VCaP (cell line): ENCODE data around the gene ZNF277.

Experiments used
- H3K27ac ChIP-seq: fragments of 450-650 bp; 2 replicates; pipeline ENCODE4 v1.5.1; 2017
- TF ChIP-seq, protein P1 (sequence below): fragments of 450-650 bp; conservative IDR thresholded peaks from 2 replicates; pipeline ENCODE4 v1.5.1; 2017; ENCODE audit warnings: mild to moderate bottlenecking, moderate library complexity

ZNF277 gene

DNA sequence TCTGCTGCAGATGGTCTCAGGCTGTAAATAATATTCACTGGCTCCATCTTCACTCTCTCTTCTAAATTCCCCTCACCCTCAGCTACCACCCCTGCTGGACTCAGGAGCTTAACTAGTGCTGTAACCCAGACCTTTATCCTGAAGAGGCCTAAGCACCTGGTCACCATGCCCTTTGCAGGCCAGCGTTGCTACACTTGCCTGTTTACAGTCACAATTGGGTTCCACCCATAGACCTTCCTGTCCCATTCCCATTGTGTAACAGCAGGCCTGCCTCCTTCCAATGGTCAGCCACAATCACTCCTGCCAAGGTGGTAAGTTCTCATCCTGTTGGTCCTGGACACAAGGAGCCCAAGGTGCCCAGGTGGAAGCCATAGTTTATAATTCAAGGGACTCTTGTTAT, 157.9 kb downstream of the ZNF277 start:
- TF ChIP-seq, protein P1, sequence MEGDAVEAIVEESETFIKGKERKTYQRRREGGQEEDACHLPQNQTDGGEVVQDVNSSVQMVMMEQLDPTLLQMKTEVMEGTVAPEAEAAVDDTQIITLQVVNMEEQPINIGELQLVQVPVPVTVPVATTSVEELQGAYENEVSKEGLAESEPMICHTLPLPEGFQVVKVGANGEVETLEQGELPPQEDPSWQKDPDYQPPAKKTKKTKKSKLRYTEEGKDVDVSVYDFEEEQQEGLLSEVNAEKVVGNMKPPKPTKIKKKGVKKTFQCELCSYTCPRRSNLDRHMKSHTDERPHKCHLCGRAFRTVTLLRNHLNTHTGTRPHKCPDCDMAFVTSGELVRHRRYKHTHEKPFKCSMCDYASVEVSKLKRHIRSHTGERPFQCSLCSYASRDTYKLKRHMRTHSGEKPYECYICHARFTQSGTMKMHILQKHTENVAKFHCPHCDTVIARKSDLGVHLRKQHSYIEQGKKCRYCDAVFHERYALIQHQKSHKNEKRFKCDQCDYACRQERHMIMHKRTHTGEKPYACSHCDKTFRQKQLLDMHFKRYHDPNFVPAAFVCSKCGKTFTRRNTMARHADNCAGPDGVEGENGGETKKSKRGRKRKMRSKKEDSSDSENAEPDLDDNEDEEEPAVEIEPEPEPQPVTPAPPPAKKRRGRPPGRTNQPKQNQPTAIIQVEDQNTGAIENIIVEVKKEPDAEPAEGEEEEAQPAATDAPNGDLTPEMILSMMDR, result no peak
- no peak overlapping the region for H3K27ac ChIP-seq

DNA sequence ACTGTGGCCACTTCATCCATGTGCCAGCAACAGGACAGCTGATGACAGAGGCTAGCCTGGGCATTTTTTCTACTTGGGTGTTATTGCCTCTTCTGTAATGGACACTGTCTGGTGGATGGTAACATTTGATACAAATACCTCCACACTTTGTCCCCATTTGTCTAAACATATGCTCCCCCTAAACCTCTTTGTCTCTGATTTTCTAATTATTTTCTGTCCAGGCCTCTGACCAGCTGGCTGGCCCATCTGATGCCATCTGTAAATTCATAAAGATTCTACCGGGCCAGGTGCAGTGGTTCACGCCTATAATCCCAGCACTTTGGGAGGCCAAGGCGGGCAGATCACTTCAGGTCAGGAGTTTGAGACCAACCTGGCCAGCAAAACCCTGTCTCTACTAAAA, 159.1 kb downstream of the ZNF277 start:
- TF ChIP-seq, protein P1, result no peak
- H3K27ac ChIP-seq, result no peak overlapping the region

DNA sequence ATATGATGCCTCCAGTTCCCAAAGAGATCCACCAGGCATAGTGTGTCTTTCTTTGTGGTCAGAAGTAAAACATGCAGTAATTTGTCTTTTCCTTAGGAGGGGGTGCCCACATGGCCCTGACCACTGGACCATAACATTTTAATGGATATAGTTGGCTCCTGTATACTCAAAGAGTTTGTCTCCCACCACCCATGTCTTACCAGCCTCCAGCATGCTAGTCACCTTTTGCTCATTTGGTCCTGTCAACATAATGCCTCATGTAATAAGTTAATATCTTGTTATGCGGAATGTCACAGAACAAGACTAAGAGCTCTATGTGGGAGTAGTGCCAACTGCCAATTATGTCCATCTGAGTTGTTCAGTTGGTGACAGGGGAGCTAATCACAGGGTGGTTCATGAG, 160.4 kb downstream of the ZNF277 start:
- TF ChIP-seq, protein P1, result no peak
- H3K27ac ChIP-seq, result no peak overlapping the region

DNA sequence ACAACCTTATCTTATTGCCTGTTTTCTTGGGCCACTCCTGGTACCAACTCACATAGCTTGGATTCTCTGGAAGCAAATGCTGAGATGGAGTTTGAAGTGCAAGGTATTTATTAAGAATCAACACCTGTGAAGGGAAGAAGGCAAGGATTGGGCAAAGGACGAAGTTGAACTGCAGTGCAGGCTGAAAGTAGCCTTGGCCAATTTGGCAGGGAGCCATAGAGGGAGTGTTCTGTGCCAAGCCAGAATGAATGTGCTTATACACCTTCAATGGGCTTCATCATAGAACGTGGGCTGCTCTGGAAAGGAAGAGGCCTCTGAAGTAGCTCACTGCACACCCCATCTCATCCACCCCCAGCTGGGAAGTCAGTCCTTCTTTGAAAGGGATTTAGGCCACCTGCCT, 163.9 kb downstream of the ZNF277 start:
- H3K27ac ChIP-seq, result no peak overlapping the region
- TF ChIP-seq, protein P1, result no peak

DNA sequence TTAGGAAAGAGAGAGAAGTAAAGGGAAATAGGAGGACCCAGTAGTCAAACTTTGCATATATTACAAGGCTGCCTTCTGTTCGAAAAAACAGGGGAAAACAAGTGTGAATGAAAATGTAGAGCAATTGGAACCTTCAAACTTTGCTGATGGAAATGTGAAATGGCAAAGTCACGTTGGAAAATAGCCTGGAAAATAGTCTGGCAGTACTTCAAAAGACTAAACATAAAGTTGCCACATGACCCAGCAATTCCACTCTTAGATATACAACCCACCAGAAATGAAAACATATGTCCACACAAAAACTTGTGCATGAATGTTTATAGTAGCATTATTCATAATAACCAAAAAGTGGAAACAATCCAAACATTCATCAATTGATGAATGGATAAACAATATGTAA, 165.2 kb downstream of the ZNF277 start:
- no peak overlapping the region for H3K27ac ChIP-seq
- TF ChIP-seq, protein P1, result no peak

DNA sequence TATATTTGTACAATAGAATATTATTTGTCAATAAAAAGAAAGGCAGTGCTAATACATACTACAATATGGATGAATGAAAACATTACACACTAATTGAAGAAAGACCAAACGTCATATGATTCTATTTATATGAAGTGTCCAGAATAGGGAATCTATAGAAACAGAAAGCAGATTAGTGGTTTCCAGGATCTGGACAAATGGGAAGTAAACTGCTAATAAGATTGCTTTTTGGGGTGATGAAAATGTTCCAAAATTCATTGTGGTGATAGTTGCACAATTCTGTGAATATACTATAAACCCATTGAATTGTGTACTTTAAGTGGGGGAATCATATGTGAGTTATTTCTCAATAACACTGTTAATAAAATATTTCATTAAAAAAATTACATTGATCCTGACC, 165.6 kb downstream of the ZNF277 start:
- no peak overlapping the region for H3K27ac ChIP-seq
- TF ChIP-seq, protein P1, result no peak

DNA sequence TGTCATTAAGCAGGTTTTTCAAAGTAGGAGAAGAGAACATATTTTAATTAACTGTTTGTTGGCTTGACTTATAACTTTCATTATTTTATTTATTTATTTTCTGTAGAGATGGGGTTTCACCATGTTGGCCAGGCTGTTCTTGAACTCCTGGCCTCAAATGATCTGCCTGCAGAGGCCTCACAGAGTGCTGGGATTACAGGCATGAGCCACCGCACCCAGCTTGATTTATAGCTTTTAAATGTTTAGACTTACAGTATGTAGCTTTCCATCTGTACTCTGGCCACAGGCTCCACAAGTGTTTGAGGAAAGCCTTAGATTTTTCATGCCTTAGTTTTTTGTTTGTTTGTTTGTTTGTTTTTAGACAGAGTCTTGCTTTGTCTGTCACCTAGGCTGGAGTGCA, 171.1 kb downstream of the ZNF277 start:
- TF ChIP-seq, protein P1, result no peak
- H3K27ac ChIP-seq, result no peak overlapping the region
